Kidney epithelial cell (primary cell): ENCODE measurements around the gene HSPG2. TPM values are rescaled to one million over a fixed set of nuclear protein-coding genes. Genes with fewer than 3 reads are reported as not detected.

Experiments used
- DNase-seq: peaks from one replicate; pipeline ENCODE4 v3.0.0-alpha.2; 2010; ENCODE audit warnings: low read depth
- H3K27me3 ChIP-seq: 2 replicates; pipeline ENCODE4 v1.6.0; 2011; ENCODE audit warnings: low read length; ENCODE audit not compliant: control insufficient read depth, insufficient read depth
- H3K36me3 ChIP-seq: 2 replicates; pipeline ENCODE4 v1.5.1; 2011; ENCODE audit warnings: low read length; ENCODE audit not compliant: control insufficient read depth, insufficient read depth
- H3K4me3 ChIP-seq: 2 replicates; pipeline ENCODE4 v1.5.1; 2011; ENCODE audit warnings: low read depth, mild to moderate bottlenecking, control low read depth, low read length
- CTCF ChIP-seq: IDR thresholded peaks from 2 replicates; pipeline ENCODE4 v1.5.1; 2011; ENCODE audit warnings: mild to moderate bottlenecking, moderate library complexity, low read length, control low read depth, inconsistent platforms; ENCODE audit not compliant: insufficient read depth, poor library complexity, severe bottlenecking
- total RNA-seq: library from RNA; depleted of rRNA; stranded (reverse); fragments of >200 nt; gene quantifications from 2 replicates; pipeline ENCODE4 v1.2.3, GENCODE V29; 2015

Gene HSPG2
- total RNA-seq, 1 donor from 2014 or later: 122 TPM

- Histone ChIP-seq H3K36me3 (peaks cover 6% of the 10 kb centered on the region), H3K27me3 (no peaks in the 10 kb centered on the region), H3K4me3 (no peak overlapping the region)
- no peak for TF ChIP-seq CTCF
- peak; percentile 5 for DNase-seq
Observed at GRCh38 chr1:21861602-21862429, 75.3 kb downstream of the HSPG2 start.

- H3K36me3 ChIP-seq: peaks cover 5% of the 10 kb centered on the region
- H3K27me3 ChIP-seq: no peaks in the 10 kb centered on the region
- no peak for TF ChIP-seq CTCF
- no peak for DNase-seq
- no peak overlapping the region for H3K4me3 ChIP-seq
Observed at GRCh38 chr1:21860971-21861370, 76.1 kb downstream of the HSPG2 start.

- H3K4me3 ChIP-seq: no peak overlapping the region
- no peaks in the 10 kb centered on the region for H3K27me3 ChIP-seq
- H3K36me3 ChIP-seq: peaks cover 5% of the 10 kb centered on the region
- no peak for DNase-seq
- no peak for TF ChIP-seq CTCF
Observed at GRCh38 chr1:21859669-21860179, 77.4 kb downstream of the HSPG2 start.

- no peak for TF ChIP-seq CTCF
- Histone ChIP-seq H3K27me3 (no peaks in the 10 kb centered on the region), H3K4me3 (no peak overlapping the region), H3K36me3 (peaks cover 5% of the 10 kb centered on the region)
- DNase-seq: no peak
Observed at GRCh38 chr1:21857840-21858670, 79.1 kb downstream of the HSPG2 start.

GRCh38 chr1:21857142-21857839 is 79.8 kb downstream of the HSPG2 start:
- peaks cover 7% of the 10 kb centered on the region for H3K36me3 ChIP-seq
- no peak for TF ChIP-seq CTCF
- DNase-seq: no peak
- H3K4me3 ChIP-seq: no peak overlapping the region
- no peaks in the 10 kb centered on the region for H3K27me3 ChIP-seq
